ENCODE results near the gene FRMD4A.

GRCh38 chr10:13765641-13766341 is 564.9 kb downstream of the FRMD4A start:
- TF ChIP-seq EZH2 (IDR thresholded peaks at IDR 0.05; ENCODE audit: low read depth): no peak
- TF ChIP-seq CTCF (conservative IDR thresholded peaks at IDR 0.05): no peak
